Heart right ventricle (tissue), 16 donors: ENCODE data around the gene SASH1. TPM values are rescaled to one million over a fixed set of nuclear protein-coding genes. Genes with fewer than 3 reads are reported as not detected.

ENCODE experiments used
- ATAC-seq, 8 donors: fragments of 200-7000 bp; cut with Tn5 transposase; one replicate each; pipeline ENCODE4 v1.9.1; 2020; ENCODE audit warnings: mild to moderate bottlenecking in 8 of 8, moderate library complexity in 8 of 8, moderate number of reproducible peaks in 1 of 8
- DNase-seq, 2 donors: peaks; one replicate each; pipeline ENCODE4 v3.0.0-alpha.2; 2020
- H3K27ac ChIP-seq, 10 donors: fragments of 200-600 bp; sonication (generic) in 2 of 10; one replicate each; pipeline versions ENCODE4 v1.5.0 to v1.8.0; 2020 to 2022; ENCODE audit warnings: mild to moderate bottlenecking in 3 of 10
- H3K27me3 ChIP-seq, 7 donors: fragments of 200-600 bp; one replicate each; pipeline ENCODE4 v1.8.0; 2021 to 2022; ENCODE audit warnings: mild to moderate bottlenecking in 2 of 7
- H3K36me3 ChIP-seq, 9 donors: fragments of 200-600 bp; sonication (generic) in 1 of 9; one replicate each; pipeline versions ENCODE4 v1.5.0 to v1.8.0; 2020 to 2022; ENCODE audit warnings: mild to moderate bottlenecking in 2 of 9
- H3K4me1 ChIP-seq, 9 donors: fragments of 200-600 bp; sonication (generic) in 1 of 9; one replicate each; pipeline versions ENCODE4 v1.5.0 to v1.8.0; 2020 to 2022; ENCODE audit warnings: mild to moderate bottlenecking in 4 of 9
- H3K4me3 ChIP-seq, 10 donors: fragments of 200-600 bp; sonication (generic) in 2 of 10; one replicate each; pipeline versions ENCODE4 v1.5.0 to v1.8.0; 2020 to 2022; ENCODE audit warnings: mild to moderate bottlenecking in 7 of 10, moderate library complexity in 2 of 10
- H3K9me3 ChIP-seq, 11 donors: fragments of 200-600 bp in 10 of 11; sonication (generic) in 2 of 11; one replicate each; pipeline versions ENCODE4 v1.5.0 to v1.8.0; 2013 to 2022; ENCODE audit warnings: mild to moderate bottlenecking in 2 of 11, control low read depth in 1 of 11, moderate library complexity in 1 of 11
- CTCF ChIP-seq, 9 donors: fragments of 200-600 bp; sonication (generic) in 2 of 9; IDR thresholded peaks; one replicate each; pipeline versions ENCODE4 v1.5.0 to v1.8.0; 2021 to 2022; ENCODE audit warnings: antibody characterized with exemption in 9 of 9, mild to moderate bottlenecking in 5 of 9, moderate library complexity in 1 of 9
- WGBS, 2 donors: extraction: QIAGEN DNeasy Blood & Tissue Kit; methylation state at CpG; one replicate each; pipeline ENCODE4 v1.1.7; 2013; ENCODE audit warnings: inconsistent platforms in 1 of 2; 5-methylcytosine and 5-hydroxymethylcytosine counted together
- intact Hi-C, 10 donors: fragments of 100-400 bp; cut with DNase I; formaldehyde crosslinking; loops; one replicate each; pipeline versions ENCODE4 v1.11.1 to v1.14.2; 2022
- polyA plus RNA-seq, 2 donors: library from polyadenylated mRNA; stranded (reverse); fragments of 200-250 nt; gene quantifications; one replicate each; pipeline ENCODE4 v1.2.3, GENCODE V29; 2013
- total RNA-seq, 10 donors: library from RNA; stranded (reverse); fragmentation: NEBNext Ultra II Directional in 3 of 10; extraction: Animal tissue kit (Norgen Biotek cat#: 25700) in 3 of 10; gene quantifications; one replicate each; pipeline versions ENCODE4 v1.2.1 to v1.2.4, GENCODE V29; 2021 to 2023
- donor health status: Arrhythmogenic right ventricular cardiomyopathy.
- donor health status: ischemic (EF 13 %, LVEDD 7.1; RV severe dilation, severe dysfunction).
- donor health status: healthy with polysubstance abuse.
- donor health status: DM: no; HTN: yes; CAD: no.
- donor health status: DM: no; HTN: no; CAD: no.
- donor health status: ischemic (EF 25% LVEDD 6.9; RV normal size, moderate dysfunction).
- donor health status: ischemic (EF 25% LVEDD 5.7; RV mildly dilated, moderate dysfunction).
- donor health status: healthy.
- donor health status: DM: yes; HTN: yes; CAD: no.
- donor health status: Ischemic cardiomyopathy.
- donor health status: ischemic (EF 35%, LVEDD 5.7; RV mildly dilated, moderate dysfunction).
- donor health status: nonischemic (EF 11% LVEDD 7.7; RV severe dilation, severe dysfunction).
- donor health status: DM: yes; HTN: yes; CAD: no.
- donor health status: PGD.
- donor health status: ischemic (EF 29% LVEDD 5.4; RV normal size, mild dysfunction).
- donor health status: nonischemic (EF 23%, LVEDD 6.1; RV moderate dilation, normal function).

The SASH1 gene
- total and polyA plus RNA-seq, 12 donors, result 6.9 to 47.1 (median 25.9) TPM

- H3K36me3 ChIP-seq, result no peaks in the 10 kb centered on the region
- H3K9me3 ChIP-seq, result peaks cover 0 to 5% (median 0%) of the 10 kb centered on the region in 11 donors
- H3K4me3 ChIP-seq, result no peak overlapping the region
- WGBS, 2 donors, result 71 to 73% methylated on average over 7 of the region's 7 CpGs
- TF ChIP-seq CTCF (IDR thresholded peaks at IDR 0.05), result no peak
- peak overlapping the region in 8 of 10 donors; percentile 0 to 69 (median 40) for H3K27ac ChIP-seq
- ATAC-seq, result peak in 7 of 8 donors; percentile 59 to 89 (median 70)
- peak in 1 of 2 donors; percentile 32 for DNase-seq
- no peaks in the 10 kb centered on the region for H3K27me3 ChIP-seq
- intact Hi-C loops, result no loop called here
- H3K4me1 ChIP-seq, result peaks cover 9 to 52% (median 31%) of the 10 kb centered on the region in 9 donors
Measured at GRCh38 chr6:148407372-148407771, 64.7 kb downstream of the SASH1 start.

- no peak for ATAC-seq
- intact Hi-C loops, result no loop called here
- Histone ChIP-seq H3K4me1 (peaks cover 0 to 44% (median 30%) of the 10 kb centered on the region in 9 donors), H3K9me3 (no peaks in the 10 kb centered on the region), H3K4me3 (no peak overlapping the region), H3K27me3 (no peaks in the 10 kb centered on the region), H3K27ac (no peak overlapping the region), H3K36me3 (no peaks in the 10 kb centered on the region)
- WGBS, 2 donors, result 92 to 94% methylated on average over 12 of the region's 12 CpGs
- no peak for DNase-seq
- TF ChIP-seq CTCF (IDR thresholded peaks at IDR 0.05), result no peak
Measured at GRCh38 chr6:148413321-148414091, 70.9 kb downstream of the SASH1 start.

GRCh38 chr6:148414092-148414489 is 71.5 kb downstream of the SASH1 start:
- no peak overlapping the region for H3K4me3 ChIP-seq
- no peaks in the 10 kb centered on the region for H3K27me3 ChIP-seq
- intact Hi-C loops, result no loop called here
- no peak for ATAC-seq
- H3K4me1 ChIP-seq, result peaks cover 0 to 49% (median 34%) of the 10 kb centered on the region in 9 donors
- H3K27ac ChIP-seq, result no peak overlapping the region
- no peaks in the 10 kb centered on the region for H3K36me3 ChIP-seq
- 96 to 98% methylated on average over 3 of the region's 3 CpGs for WGBS, 2 donors
- no peak for TF ChIP-seq CTCF (IDR thresholded peaks at IDR 0.05)
- DNase-seq, result no peak
- no peaks in the 10 kb centered on the region for H3K9me3 ChIP-seq

- no peak overlapping the region for H3K27ac ChIP-seq
- DNase-seq, result no peak
- peaks cover 0 to 56% (median 37%) of the 10 kb centered on the region in 9 donors for H3K4me1 ChIP-seq
- H3K27me3 ChIP-seq, result no peaks in the 10 kb centered on the region
- H3K36me3 ChIP-seq, result no peaks in the 10 kb centered on the region
- ATAC-seq, result peak in 6 of 8 donors; percentile 28 to 81 (median 49)
- no peaks in the 10 kb centered on the region for H3K9me3 ChIP-seq
- intact Hi-C loops, result loop anchor here in 1 of 10 donors (5.0 kb wide), 1 partner anchor 47 kb away; no protein-coding TSS in a partner anchor
- H3K4me3 ChIP-seq, result no peak overlapping the region
- no peak for TF ChIP-seq CTCF (IDR thresholded peaks at IDR 0.05)
- 51 to 54% methylated on average over 3 of the region's 3 CpGs for whole genome bisulfite sequencing, 2 donors
Measured at GRCh38 chr6:148414836-148415235, 72.2 kb downstream of the SASH1 start.
